T-helper 9 cell (primary cell): ENCODE results near the gene BAIAP2L2.

Experiments
- DNase-seq: peaks from one replicate; pipeline ENCODE4 v3.0.0-alpha.2; 2020

BAIAP2L2 gene

GRCh38 chr22:38106814-38107578 is 3.5 kb downstream of the BAIAP2L2 start:
- no peak for DNase-seq

- no peak for DNase-seq
These were observed 6.4 kb downstream of the BAIAP2L2 start for GRCh38 chr22:38104084-38104483.

GRCh38 chr22:38103641-38104040 is 6.8 kb downstream of the BAIAP2L2 start:
- DNase-seq = no peak

- no peak for DNase-seq
These were observed 11.9 kb downstream of the BAIAP2L2 start for GRCh38 chr22:38098410-38099249.

- DNase-seq = no peak
These were observed 12.7 kb downstream of the BAIAP2L2 start for GRCh38 chr22:38097557-38098409.

- no peak for DNase-seq
These were observed 13.4 kb downstream of the BAIAP2L2 start for GRCh38 chr22:38097058-38097457.

- DNase-seq = no peak
These were observed 21.0 kb downstream of the BAIAP2L2 start for GRCh38 chr22:38089474-38089851.

GRCh38 chr22:38088629-38089473 is 21.6 kb downstream of the BAIAP2L2 start:
- no peak for DNase-seq

GRCh38 chr22:38087855-38088254 is 22.6 kb downstream of the BAIAP2L2 start:
- DNase-seq = no peak

GRCh38 chr22:38086942-38087341 is 23.5 kb downstream of the BAIAP2L2 start:
- DNase-seq = no peak

GRCh38 chr22:38086001-38086845 is 24.3 kb downstream of the BAIAP2L2 start:
- DNase-seq = no peak

GRCh38 chr22:38085501-38085900 is 25.0 kb downstream of the BAIAP2L2 start:
- DNase-seq = no peak

GRCh38 chr22:38085056-38085455 is 25.4 kb downstream of the BAIAP2L2 start:
- DNase-seq = no peak

GRCh38 chr22:38083931-38084631 is 26.4 kb downstream of the BAIAP2L2 start, which contains the start of gene SLC16A8:
Gene SLC16A8, minus strand, starts transcription at chr22:38084184. Its CDS starts 1,311 bp downstream, at chr22:38082873.
- DNase-seq = no peak

GRCh38 chr22:38082986-38083710 is 27.3 kb downstream of the BAIAP2L2 start:
- no peak for DNase-seq

GRCh38 chr22:38081941-38082828 is 28.3 kb downstream of the BAIAP2L2 start:
- DNase-seq = no peak

GRCh38 chr22:38081636-38081940 is 28.9 kb downstream of the BAIAP2L2 start:
- no peak for DNase-seq

- no peak for DNase-seq
These were observed 29.4 kb downstream of the BAIAP2L2 start for GRCh38 chr22:38080850-38081635.
